ENCODE data around the gene C2orf81. TPM values are rescaled to one million over a fixed set of nuclear protein-coding genes. Genes with fewer than 3 reads are reported as not detected.

C2orf81 gene
- total RNA-seq, 2 donors from 2014 or later: 1.7 to 1.9 TPM

GRCh38 chr2:74401891-74402290 lies 19.5 kb downstream of the C2orf81 start:
- Histone ChIP-seq H3K36me3 (no peaks in the 10 kb centered on the region), H3K27ac (no peak overlapping the region), H3K4me1 (ENCODE audit: control insufficient read depth in 1 of 2, low read depth in 2 of 2) (no peaks in the 10 kb centered on the region), H3K4me3 (no peak overlapping the region), H3K9me3 (no peaks in the 10 kb centered on the region), H3K27me3 (replicated peaks; ENCODE audit: insufficient read depth) (no peaks in the 10 kb centered on the region)
- no peak for TF ChIP-seq CTCF (IDR thresholded peaks at IDR 0.05)
- ATAC-seq (ENCODE audit: insufficient number of reproducible peaks, low FRiP score, low read depth) (no peak), DNase-seq (ENCODE audit: low spot score) (no peak)

- H3K4me1 ChIP-seq (ENCODE audit: control insufficient read depth in 1 of 2, low read depth in 2 of 2): no peaks in the 10 kb centered on the region
- H3K27ac ChIP-seq: no peak overlapping the region
- DNase-seq (ENCODE audit: low spot score): no peak
- no peaks in the 10 kb centered on the region for H3K27me3 ChIP-seq (replicated peaks; ENCODE audit: insufficient read depth)
- H3K4me3 ChIP-seq: no peak overlapping the region
- H3K36me3 ChIP-seq: no peaks in the 10 kb centered on the region
- H3K9me3 ChIP-seq: no peaks in the 10 kb centered on the region
- TF ChIP-seq CTCF (IDR thresholded peaks at IDR 0.05): no peak
- ATAC-seq (ENCODE audit: insufficient number of reproducible peaks, low FRiP score, low read depth): no peak
Measured at GRCh38 chr2:74399785-74400184, 21.6 kb downstream of the C2orf81 start.

- TF ChIP-seq CTCF (IDR thresholded peaks at IDR 0.05): no peak
- DNase-seq (ENCODE audit: low spot score) (no peak), ATAC-seq (ENCODE audit: insufficient number of reproducible peaks, low FRiP score, low read depth) (no peak)
- Histone ChIP-seq H3K27me3 (replicated peaks; ENCODE audit: insufficient read depth) (no peaks in the 10 kb centered on the region), H3K27ac (no peak overlapping the region), H3K36me3 (no peaks in the 10 kb centered on the region), H3K4me1 (ENCODE audit: control insufficient read depth in 1 of 2, low read depth in 2 of 2) (no peaks in the 10 kb centered on the region), H3K9me3 (no peaks in the 10 kb centered on the region), H3K4me3 (no peak overlapping the region)
Measured at GRCh38 chr2:74396149-74396548, 25.3 kb downstream of the C2orf81 start.

- no peak overlapping the region for H3K27ac ChIP-seq
- DNase-seq (ENCODE audit: low spot score) (no peak), ATAC-seq (ENCODE audit: insufficient number of reproducible peaks, low FRiP score, low read depth) (no peak)
- no peaks in the 10 kb centered on the region for H3K36me3 ChIP-seq
- no peak overlapping the region for H3K4me3 ChIP-seq
- H3K4me1 ChIP-seq (ENCODE audit: control insufficient read depth in 1 of 2, low read depth in 2 of 2): peaks cover 15 to 26% of the 10 kb centered on the region in 2 donors
- H3K9me3 ChIP-seq: no peaks in the 10 kb centered on the region
- no peaks in the 10 kb centered on the region for H3K27me3 ChIP-seq (replicated peaks; ENCODE audit: insufficient read depth)
- no peak for TF ChIP-seq CTCF (IDR thresholded peaks at IDR 0.05)
Measured at GRCh38 chr2:74393525-74393924, 27.9 kb downstream of the C2orf81 start.

- Histone ChIP-seq H3K4me1 (ENCODE audit: control insufficient read depth in 1 of 2, low read depth in 2 of 2) (peaks cover 19 to 38% of the 10 kb centered on the region in 2 donors), H3K36me3 (no peaks in the 10 kb centered on the region), H3K27me3 (replicated peaks; ENCODE audit: insufficient read depth) (no peaks in the 10 kb centered on the region), H3K27ac (no peak overlapping the region), H3K4me3 (peak overlapping the region; percentile 86), H3K9me3 (no peaks in the 10 kb centered on the region)
- no peak for ATAC-seq (ENCODE audit: insufficient number of reproducible peaks, low FRiP score, low read depth)
- no peak for DNase-seq (ENCODE audit: low spot score)
- no peak for TF ChIP-seq CTCF (IDR thresholded peaks at IDR 0.05)
Measured at GRCh38 chr2:74392449-74392743, 29.0 kb downstream of the C2orf81 start.

Data from thoracic aorta (tissue), 2 donors.